PC-3 (cell line): ENCODE measurements around the gene TBC1D2B. TPM values are rescaled to one million over a fixed set of nuclear protein-coding genes. Genes with fewer than 3 reads are reported as not detected.
"Not testable (repeated sequence)": the region's sequence is repeated elsewhere in the genome, so short reads cannot be mapped to it uniquely, and the experiment has no call there.

Experiments
- ATAC-seq: fragments of 200-7000 bp; cut with Tn5 transposase; 2 replicates; pipeline ENCODE4 v1.9.1; 2020; ENCODE audit warnings: mild to moderate bottlenecking, moderate library complexity
- BruUV-seq: library from RNA; stranded (reverse); fragments of 400-500 nt; replicated peaks from 2 replicates; lab custom pipeline; 2021; lab: Mats Ljungman, UMichigan
- CTCF ChIA-PET: fragments of 300-600 bp; sonication (Branson Sonifier 250); formaldehyde crosslinking; loops from one replicate; lab custom pipeline; 2022; ENCODE audit warnings: antibody characterized with exemption; lab: Charles Lee
- POLR2A ChIA-PET: fragments of 300-600 bp; sonication (Branson Sonifier 250); formaldehyde crosslinking; loops from one replicate; lab custom pipeline; 2022; ENCODE audit warnings: antibody characterized with exemption; ENCODE audit not compliant: unreplicated experiment; lab: Charles Lee
- DNase-seq: peaks from one replicate; pipeline ENCODE4 v3.0.0-alpha.2; 2015
- H2AFZ ChIP-seq: fragments of 300-600 bp; sonication (generic); 2 replicates; pipeline ENCODE4 v1.6.0; 2016; ENCODE audit warnings: antibody characterized with exemption, low read length
- H3F3A ChIP-seq: fragments of 300-600 bp; sonication (generic); one replicate; pipeline ENCODE4 v1.6.0; 2017; ENCODE audit warnings: antibody characterized with exemption, low read length, control low read depth, mild to moderate bottlenecking; ENCODE audit not compliant: unreplicated experiment
- H3K27ac ChIP-seq: fragments of 300-600 bp; sonication (generic); 2 replicates; pipeline ENCODE4 v1.5.1; 2016; ENCODE audit warnings: mild to moderate bottlenecking, low read length
- H3K27me3 ChIP-seq: fragments of 300-600 bp; sonication (generic); 2 replicates; pipeline ENCODE4 v1.6.1; 2016; ENCODE audit warnings: low read length, mixed read lengths
- H3K36me3 ChIP-seq: fragments of 300-600 bp; sonication (generic); 2 replicates; pipeline ENCODE4 v1.6.1; 2016; ENCODE audit warnings: low read depth, mixed run types, low read length, mixed read lengths
- H3K4me1 ChIP-seq: fragments of 300-600 bp; sonication (generic); 2 replicates; pipeline ENCODE4 v1.5.1; 2016; ENCODE audit warnings: low read length; ENCODE audit not compliant: insufficient read depth
- H3K4me2 ChIP-seq: fragments of 300-600 bp; sonication (generic); 2 replicates; pipeline ENCODE4 v1.6.0; 2016; ENCODE audit warnings: low read length
- H3K4me3 ChIP-seq: fragments of 300-600 bp; sonication (generic); 2 replicates; pipeline ENCODE4 v1.5.1; 2016; ENCODE audit warnings: mild to moderate bottlenecking, low read length, mixed read lengths
- H3K79me2 ChIP-seq: fragments of 300-600 bp; sonication (generic); 2 replicates; pipeline ENCODE4 v1.6.1; 2017; ENCODE audit warnings: low read length, mixed read lengths
- H3K9ac ChIP-seq: fragments of 300-600 bp; sonication (generic); 2 replicates; pipeline ENCODE4 v1.6.0; 2016; ENCODE audit warnings: mild to moderate bottlenecking, low read length
- H3K9me2 ChIP-seq: fragments of 300-600 bp; sonication (generic); replicated peaks from 2 replicates; pipeline ENCODE4 v1.6.1; 2016; ENCODE audit warnings: mixed run types, low read length, mixed read lengths
- H3K9me3 ChIP-seq: fragments of 300-600 bp; sonication (generic); 2 replicates; pipeline ENCODE4 v1.6.1; 2016; ENCODE audit warnings: low read length, mixed read lengths
- H4K20me1 ChIP-seq: fragments of 300-600 bp; sonication (generic); 2 replicates; pipeline ENCODE4 v1.6.1; 2016; ENCODE audit warnings: low read length, mixed read lengths
- EZH2 ChIP-seq: fragments of 300-600 bp; sonication (generic); IDR thresholded peaks from one replicate; pipeline ENCODE4 v1.6.1; 2017; ENCODE audit warnings: antibody characterized with exemption, mild to moderate bottlenecking, low read length; ENCODE audit not compliant: unreplicated experiment
- EZH2phosphoT487 ChIP-seq: fragments of 300-600 bp; sonication (generic); IDR thresholded peaks from 2 replicates; pipeline ENCODE4 v1.6.1; 2018; ENCODE audit warnings: mild to moderate bottlenecking, antibody characterized with exemption, low read length, borderline replicate concordance
- intact Hi-C: fragments of 100-400 bp; cut with micrococcal nuclease; formaldehyde crosslinking; loops from 2 replicates; pipeline ENCODE4 v1.9.0; 2023
- total RNA-seq: library from RNA; depleted of rRNA; stranded (reverse); fragments of >200 nt; gene quantifications from 2 replicates; pipeline ENCODE4 v1.2.3, GENCODE V29; 2014
- TF ChIP-seq, protein P1 (sequence below): fragments of 300-600 bp; sonication (generic); conservative IDR thresholded peaks from 2 replicates; pipeline ENCODE4 v1.5.1; 2017; ENCODE audit warnings: antibody characterized with exemption, low read depth, mild to moderate bottlenecking, low read length

The TBC1D2B gene
- total RNA-seq, 1 experiment from 2014 or later = 19.0 TPM

DNA sequence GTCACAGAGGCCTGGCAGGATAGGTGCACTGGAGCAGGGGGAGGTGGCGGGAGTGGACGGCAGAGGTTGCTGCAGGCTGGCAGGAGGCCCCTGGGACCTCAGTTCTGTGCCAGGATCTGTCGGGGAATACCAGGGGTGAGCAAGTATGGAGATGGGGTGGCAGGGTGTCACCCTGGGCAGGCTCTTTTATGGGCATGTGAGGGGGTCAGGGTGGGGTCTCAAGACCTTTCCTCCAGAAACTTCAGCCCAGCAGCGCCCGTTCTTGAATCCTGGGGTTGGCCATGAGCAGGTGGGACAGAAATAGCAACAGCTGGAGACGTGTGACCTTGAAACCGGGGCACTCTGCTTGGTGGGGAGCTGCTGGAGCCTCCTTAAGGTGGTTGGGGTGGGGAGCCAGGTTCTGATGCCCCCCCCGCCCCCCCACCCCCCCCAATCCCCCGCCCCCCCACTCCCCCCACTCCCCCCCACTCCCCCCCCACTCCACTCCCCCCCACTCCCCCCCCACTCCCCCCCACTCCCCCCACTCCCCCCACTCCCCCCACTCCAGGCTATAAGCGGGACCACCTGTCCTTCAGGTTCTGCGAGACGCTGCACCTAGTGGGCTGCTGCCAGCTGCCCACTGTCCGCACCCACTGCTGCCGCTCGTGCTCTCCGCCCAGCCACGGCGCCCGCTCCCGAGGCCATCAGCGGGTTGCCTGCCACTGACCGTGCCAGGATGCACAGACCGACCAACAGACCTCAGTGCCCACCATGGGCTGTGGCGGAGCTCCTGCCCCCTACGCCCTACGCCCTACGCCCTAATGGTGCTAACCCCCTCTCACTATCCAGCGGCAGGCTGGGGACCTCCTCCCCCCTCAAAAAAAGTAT lies 84.9 kb downstream of the TBC1D2B start:
- no peaks in the 10 kb centered on the region for H3K36me3 ChIP-seq
- H3K27me3 ChIP-seq = no peaks in the 10 kb centered on the region
- ChIA-PET POLR2A (no interaction called here), CTCF (no interaction called here)
- ATAC-seq (no peak), DNase-seq (no peak)
- H3K9me3 ChIP-seq = no peaks in the 10 kb centered on the region
- intact Hi-C loops = no loop called here
- peaks cover 2% of the 10 kb centered on the region for H3F3A ChIP-seq
- peaks cover 22% of the 10 kb centered on the region for H3K4me1 ChIP-seq
- TF ChIP-seq, protein P1, sequence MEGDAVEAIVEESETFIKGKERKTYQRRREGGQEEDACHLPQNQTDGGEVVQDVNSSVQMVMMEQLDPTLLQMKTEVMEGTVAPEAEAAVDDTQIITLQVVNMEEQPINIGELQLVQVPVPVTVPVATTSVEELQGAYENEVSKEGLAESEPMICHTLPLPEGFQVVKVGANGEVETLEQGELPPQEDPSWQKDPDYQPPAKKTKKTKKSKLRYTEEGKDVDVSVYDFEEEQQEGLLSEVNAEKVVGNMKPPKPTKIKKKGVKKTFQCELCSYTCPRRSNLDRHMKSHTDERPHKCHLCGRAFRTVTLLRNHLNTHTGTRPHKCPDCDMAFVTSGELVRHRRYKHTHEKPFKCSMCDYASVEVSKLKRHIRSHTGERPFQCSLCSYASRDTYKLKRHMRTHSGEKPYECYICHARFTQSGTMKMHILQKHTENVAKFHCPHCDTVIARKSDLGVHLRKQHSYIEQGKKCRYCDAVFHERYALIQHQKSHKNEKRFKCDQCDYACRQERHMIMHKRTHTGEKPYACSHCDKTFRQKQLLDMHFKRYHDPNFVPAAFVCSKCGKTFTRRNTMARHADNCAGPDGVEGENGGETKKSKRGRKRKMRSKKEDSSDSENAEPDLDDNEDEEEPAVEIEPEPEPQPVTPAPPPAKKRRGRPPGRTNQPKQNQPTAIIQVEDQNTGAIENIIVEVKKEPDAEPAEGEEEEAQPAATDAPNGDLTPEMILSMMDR = no peak
- TF ChIP-seq EZH2 (no peak), EZH2phosphoT487 (no peak)
- H3K9ac ChIP-seq = no peak overlapping the region
- H3K4me3 ChIP-seq = no peak overlapping the region
- H3K79me2 ChIP-seq = no peaks in the 10 kb centered on the region
- no peak overlapping the region for H2AFZ ChIP-seq
- H3K9me2 ChIP-seq = no peaks in the 10 kb centered on the region
- peaks cover 3% of the 10 kb centered on the region; the same call in 1 of the 2 replicates for H4K20me1 ChIP-seq
- no peak overlapping the region for H3K4me2 ChIP-seq
- H3K27ac ChIP-seq = no peak overlapping the region
- BruUV-seq = no TSS peak

DNA sequence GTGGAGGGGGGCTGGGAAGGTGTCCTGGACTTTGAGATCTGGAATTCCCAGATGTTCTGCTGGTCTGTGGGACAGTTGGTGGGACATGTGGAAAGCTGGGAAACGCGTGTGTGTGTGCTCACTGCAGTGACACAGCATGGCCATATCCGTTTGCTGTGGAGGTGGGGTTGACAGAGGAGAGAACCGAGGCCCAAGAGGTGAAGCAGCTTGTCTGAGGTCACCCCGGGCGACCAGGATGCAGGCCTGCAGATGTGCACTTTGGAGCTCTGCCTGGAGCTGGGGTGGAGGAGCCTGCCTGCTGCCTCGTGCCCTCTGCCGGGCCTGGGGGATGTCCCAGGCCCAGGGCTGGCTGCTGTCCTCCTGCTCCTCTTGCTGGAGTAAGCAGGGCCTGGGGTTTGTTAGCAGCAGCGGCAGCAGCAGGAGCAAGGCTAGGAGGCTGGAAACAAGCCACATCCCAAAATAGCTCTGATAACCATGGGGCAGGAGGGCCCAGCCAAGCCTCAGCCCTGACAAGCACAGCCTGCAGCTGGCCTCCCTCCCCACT lies 85.8 kb downstream of the TBC1D2B start:
- CTCF ChIA-PET, H3K4me3 ChIP-seq, POLR2A ChIA-PET, H4K20me1 ChIP-seq, H3K9me3 ChIP-seq, ATAC-seq, H3K9me2 ChIP-seq, BruUV-seq, H3K79me2 ChIP-seq, H2AFZ ChIP-seq, H3K27me3 ChIP-seq, H3K36me3 ChIP-seq, DNase-seq, H3F3A ChIP-seq, H3K9ac ChIP-seq, H3K4me2 ChIP-seq, H3K27ac ChIP-seq, intact Hi-C loops: not testable (repeated sequence)
- peaks cover 22% of the 10 kb centered on the region for H3K4me1 ChIP-seq

DNA sequence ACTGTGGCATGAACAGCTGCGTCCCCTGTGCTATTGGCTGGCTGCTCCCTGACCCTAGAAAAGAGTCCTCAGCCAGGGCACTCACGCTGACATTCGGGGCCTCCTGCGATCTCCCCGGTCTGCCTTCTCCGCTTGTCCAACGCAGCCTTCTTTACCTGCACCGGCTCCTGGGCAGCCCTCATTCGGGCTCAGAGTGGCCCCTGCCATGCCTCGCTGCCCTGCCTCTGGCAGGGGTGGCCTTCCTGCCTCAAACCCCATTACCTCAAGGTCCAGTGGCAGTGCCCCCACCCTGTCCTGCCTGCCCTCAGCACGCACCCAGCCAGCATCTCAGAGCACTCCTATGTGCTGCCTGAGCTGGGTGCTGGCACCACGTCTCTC lies 86.5 kb downstream of the TBC1D2B start:
- Histone ChIP-seq H3K9me2 (no peaks in the 10 kb centered on the region), H3K9me3 (no peaks in the 10 kb centered on the region), H3K4me2 (no peak overlapping the region), H3K4me3 (no peak overlapping the region), H3K9ac (no peak overlapping the region), H3K27me3 (no peaks in the 10 kb centered on the region), H4K20me1 (peaks cover 3% of the 10 kb centered on the region; the same call in 1 of the 2 replicates), H3K4me1 (peaks cover 22% of the 10 kb centered on the region), H3K36me3 (no peaks in the 10 kb centered on the region), H3K27ac (no peak overlapping the region), H2AFZ (no peak overlapping the region), H3K79me2 (no peaks in the 10 kb centered on the region), H3F3A (peaks cover 2% of the 10 kb centered on the region)
- no TSS peak for BruUV-seq
- POLR2A ChIA-PET = no interaction called here
- ATAC-seq (no peak), DNase-seq (no peak)
- intact Hi-C loops = no loop called here
- TF ChIP-seq, protein P1 = no peak
- no peak for TF ChIP-seq EZH2phosphoT487
- TF ChIP-seq EZH2 = no peak
- CTCF ChIA-PET = no interaction called here
